T1000 (cell line): Measurements from ENCODE around the gene EFR3B.
A peak's percentile ranks its signal among the peaks of the same experiment; 100 is the strongest.
"Not testable (repeated sequence)": the region's sequence is repeated elsewhere in the genome, so short reads cannot be mapped to it uniquely, and the experiment has no call there.

ENCODE experiments used
- DNase-seq: peaks from one replicate; lab custom pipeline; 2025; ENCODE audit warnings: mixed read lengths; lab: John Stamatoyannopoulos, UW

EFR3B gene

DNA sequence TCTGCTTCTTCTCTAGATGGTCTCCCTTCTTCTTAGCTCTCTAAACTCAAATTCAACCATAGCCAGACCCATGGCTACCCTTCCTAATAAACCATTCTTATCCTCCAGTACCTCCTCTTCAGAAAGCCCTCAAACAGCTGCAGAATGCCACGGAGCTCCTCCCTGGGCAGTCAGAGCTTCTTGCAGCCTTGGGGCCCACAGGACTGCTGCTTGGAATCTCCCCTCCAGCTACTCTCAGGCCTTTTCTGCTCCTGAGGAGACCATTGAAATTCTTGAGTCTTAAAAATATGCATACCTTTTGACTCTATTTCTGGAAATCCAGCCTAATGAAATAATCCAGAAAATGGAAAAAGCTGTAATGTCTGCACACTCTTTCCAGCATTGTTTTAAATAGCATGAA is 30.7 kb downstream of the EFR3B start:
- DNase-seq: no peak

DNA sequence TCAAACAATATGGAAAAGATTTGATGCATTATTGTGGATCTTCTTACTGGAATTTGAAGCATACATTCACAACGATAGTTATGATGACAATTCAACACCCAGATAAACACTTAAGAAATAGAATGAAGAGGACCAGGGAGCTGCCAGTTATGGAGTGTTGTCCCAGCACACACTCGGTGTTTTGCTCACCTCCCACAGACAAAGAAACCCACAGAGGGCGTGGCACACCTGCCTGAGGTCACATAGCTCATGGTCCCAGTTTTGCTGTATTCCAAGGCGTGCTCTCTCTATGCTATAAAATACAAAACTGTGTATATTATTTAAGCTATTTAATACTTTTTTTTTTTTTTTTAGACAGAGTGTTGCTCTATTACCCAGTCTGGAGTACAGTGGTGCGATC is 31.1 kb downstream of the EFR3B start:
- DNase-seq: no peak

DNA sequence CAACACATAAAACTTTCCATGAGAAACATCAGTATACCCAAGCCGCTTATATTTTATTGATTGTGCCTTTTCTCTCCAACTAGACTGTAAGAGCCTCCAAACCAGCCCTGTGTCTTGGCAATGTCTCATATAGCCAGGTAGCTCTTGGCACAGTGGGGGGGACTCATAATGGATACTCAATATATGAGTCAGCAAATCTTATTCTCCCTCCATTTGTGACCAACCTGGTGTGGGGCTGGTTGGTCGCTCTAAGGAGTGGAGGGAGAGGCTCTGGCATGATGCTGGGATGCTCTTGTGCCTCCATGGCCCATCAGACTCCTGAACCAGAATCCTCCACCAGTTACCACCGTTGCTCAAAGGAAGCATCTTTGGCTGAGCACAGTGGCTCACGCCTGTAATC is 32.0 kb downstream of the EFR3B start:
- DNase-seq: no peak

DNA sequence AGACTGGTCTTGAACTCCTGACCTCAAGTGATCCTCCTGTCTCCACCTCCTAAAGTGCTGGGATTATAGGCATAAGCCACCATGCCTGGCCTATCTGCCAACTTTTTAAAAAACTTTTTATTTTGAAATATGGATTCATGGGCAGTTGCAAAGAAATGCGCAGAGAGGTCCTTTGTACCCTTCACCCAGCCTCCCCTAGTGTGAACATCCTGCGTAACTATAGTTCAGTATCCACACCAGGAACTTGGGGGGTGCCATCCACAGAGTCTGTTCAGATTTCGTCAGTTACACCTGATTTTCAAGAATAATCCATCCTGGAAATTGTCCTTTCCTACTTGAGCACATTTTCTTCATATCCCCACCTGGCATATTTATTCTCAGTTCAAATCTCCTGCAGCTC is 33.0 kb downstream of the EFR3B start:
- no peak for DNase-seq

DNA sequence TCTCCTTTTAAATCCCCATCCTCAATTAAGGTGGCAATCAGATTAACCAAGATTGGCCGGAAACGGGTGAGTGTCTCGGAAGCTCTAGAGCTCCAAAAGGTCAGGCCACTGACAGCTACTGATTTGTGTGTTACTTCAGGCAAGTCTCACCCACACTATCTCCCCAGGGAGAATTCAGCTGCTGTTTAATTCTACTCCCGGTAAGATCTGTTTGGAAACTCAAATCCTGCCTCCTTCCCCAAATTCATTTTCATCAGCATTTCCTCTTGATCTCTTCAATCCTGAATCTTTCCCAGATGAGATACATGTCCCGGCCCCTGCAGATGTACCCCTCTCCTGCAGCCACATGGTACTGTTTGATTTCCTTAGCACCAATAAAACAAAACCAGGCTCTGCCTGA is 34.9 kb downstream of the EFR3B start:
- no peak for DNase-seq

DNA sequence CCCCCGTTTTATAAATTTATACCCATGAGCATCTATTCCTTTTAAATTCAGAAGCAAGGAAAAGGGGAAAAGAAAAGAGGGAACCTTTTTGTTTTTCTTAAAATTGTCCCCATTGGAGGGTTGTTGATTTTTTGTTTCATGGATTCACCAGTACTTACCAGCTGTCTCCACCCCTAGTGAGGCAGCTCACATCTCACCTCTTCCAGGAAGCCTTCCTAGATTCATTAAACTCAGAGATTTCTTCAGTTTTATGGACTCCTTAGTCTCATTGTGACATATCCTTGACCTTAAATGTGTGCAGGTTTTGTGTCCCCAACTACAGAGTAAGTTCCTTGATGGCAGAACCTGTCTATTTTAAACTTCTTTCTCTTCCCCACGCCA is 35.9 kb downstream of the EFR3B start:
- DNase-seq: no peak

DNA sequence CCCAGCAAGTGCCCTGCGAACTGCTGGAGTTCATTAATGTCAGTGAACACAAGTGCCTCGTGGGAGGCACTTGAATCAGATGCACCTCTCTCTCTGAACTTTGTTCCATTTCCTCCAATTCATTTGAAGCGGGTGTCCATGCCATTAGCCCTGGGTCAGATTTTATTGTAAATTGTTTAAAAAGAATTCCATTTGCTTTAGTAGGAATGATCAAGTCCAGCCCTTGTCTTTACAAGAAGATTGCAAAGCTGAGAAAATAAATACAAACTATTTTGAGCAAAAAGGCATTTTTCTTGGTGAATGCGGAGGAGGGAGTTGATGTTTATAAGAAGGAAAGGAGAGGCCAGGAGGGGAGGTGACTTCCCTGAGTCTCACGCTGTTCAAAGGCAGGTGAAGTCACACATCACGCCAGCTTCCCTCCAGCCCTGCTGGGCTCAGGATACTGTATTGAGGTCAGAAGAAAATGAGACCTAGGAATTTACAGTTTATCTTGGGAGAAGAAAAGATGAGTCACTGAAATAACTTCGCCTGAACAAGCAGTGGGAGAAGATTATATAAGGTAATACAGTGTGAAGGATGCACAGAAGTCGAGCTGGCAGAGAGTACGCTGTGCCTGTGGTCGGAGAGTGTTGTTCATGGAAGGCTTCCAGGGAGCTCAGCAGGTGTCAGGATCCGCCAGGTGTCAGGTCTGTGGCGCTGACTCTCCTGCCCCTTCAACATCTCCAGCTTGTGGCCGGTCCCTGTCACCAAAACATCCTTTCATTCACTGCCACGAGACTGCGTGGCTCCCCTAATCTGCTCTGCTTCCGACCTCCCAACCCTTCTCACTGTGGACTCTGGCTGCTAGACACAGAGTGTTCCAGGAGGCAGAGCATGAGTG is 36.5 kb downstream of the EFR3B start:
- DNase-seq: peak; percentile 34

DNA sequence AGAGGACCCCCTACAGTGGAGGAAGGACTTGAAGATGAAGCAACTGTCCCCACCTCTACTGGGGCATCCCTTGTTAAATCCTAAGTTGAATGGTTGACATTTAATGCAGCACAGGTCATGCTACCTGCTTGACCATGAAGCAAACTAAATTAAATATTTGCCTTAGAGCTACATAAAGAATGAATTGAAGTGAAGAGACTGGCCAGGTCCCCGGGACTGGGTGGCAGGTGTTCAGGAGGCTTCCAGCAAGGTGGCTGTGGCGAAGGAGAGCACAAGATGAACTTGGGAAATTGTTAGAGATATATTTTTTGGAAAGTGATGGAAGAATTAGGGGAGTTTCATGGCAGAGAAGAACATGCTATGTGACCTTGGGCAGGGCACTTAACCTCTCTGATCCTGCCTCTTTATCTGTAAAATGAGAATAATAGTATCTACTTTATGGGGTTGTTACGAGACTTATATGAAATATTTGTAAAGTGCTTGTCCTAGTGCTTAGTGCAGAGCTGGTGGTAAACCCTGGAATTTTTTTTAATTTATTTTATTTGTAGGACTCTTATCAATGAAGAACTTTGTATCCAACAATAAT is 37.3 kb downstream of the EFR3B start:
- no peak for DNase-seq

DNA sequence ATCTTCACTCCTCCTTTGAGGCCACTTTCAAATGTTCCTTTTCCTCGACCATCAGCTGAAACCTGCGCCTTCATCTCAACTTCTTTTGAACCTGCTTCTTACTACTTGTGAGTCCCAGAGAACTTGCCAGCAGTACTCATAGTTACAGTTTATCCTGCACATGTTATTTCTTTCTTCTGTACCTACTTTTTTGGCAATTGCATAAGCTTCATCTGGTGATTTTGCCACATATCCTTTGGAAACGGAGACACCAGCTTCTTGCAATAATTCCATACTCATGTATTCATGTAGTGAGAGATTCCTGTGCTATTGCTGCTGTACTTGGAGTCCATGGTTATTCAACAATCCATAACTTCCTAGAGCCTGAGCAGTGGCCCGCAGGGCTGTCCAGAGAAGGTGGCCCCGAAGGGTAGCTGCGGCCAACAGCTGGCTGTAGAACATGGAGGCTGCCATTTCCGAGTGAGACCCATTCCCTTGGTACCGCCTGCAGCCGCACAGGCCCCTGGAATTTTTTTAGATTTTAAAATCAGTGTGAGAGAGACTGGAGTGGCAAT is 39.4 kb downstream of the EFR3B start:
- DNase-seq: no peak

DNA sequence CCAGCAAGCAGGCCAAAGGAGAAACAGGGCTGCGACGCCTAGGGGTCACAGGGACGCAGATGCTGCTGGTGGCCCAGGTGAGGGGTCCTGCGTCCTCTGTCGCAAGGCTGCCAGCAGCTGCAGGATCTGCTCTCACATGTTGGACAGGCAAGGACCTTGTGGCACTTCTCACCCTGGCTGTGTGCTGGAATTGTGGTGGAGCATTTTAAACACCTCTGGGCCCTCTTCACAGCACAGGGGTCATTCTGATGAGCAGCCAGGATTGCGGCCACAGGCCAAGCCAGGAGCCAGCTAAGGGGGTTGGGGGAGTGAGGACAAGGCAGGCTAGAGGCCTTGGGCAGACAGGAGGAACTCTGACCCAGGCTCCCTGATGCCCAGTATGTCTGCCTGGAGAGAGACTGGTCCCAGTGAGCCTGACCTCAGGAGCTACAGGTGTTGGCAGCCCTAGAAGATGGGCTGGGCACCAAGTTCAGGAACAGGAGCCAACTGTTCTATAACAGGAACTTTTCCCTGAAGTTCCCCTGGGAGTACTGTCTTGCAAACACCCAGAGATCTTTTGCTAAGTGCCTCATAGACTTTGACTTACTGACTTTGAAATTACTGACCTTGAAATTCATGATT is 40.2 kb downstream of the EFR3B start:
- DNase-seq: no peak

DNA sequence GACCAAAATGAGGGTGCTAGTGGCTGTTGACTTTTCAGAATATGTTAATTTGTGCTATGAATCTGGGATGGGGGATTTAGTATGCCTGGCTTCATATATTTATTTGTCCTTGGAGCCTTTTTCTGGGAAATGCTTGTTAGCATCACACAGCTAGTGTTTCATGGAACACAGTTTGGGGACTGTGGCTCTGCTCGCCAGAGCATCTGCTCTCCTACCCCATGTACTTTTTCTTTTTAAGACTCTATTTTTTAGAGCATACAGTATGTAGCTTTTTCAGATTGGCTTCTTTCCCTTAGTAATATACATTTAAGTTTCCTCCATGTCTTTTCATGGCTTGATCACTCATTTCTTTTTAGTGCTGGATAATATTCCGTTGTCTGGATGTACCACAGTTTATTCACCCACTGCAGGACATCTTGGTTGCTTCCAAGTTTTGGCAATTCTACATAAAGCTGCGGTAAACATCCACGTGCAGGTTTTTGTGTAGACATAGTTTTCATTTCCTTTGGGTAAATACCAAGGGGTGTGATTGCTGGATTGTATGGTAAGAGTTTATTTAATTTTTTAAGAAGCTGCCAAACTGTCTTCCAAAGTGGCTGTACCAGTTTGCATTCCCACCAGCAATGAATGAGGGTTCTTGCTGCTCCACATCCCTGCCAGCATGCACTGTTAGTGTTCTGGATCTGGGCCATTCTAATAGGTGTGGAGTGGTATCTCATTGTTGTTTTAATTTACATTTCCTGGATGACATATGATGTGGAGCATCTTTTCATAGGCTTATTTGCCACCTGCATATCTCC is 44.1 kb downstream of the EFR3B start:
- DNase-seq: no peak

DNA sequence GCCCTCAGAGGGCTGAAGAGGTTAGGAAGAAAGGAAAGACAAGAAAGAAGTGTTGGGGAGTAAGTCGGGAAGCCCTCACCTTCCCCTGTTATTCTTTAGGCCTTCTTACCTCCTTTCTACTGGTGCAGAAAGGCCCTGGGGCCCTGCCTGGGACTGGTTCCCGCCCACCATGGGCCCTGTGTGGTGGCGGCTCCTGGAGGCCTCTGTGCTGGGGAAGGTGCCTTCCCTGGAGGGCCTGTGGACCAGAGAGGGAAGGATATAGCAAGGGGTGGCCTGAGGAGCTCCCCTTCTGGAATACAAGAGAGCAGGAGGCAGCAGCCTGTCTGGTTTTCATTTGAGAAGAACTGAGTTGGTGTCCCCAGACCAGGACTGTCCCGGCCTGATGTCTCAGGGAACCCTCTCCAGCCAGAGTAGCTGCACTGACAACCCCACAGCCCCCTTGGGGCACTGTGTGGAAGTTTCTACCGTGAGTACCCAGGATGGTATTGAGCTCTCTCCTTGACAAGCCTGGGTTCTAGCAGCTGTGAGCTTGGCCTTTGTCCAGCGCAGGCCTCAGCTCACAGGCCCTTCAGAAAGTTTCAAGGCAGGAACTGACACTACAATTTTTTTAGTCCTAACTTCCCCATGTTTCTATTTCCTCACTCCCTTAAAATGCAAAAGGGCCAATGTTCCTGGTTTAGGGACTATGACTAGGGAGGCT is 47.1 kb downstream of the EFR3B start:
- DNase-seq: no peak

DNA sequence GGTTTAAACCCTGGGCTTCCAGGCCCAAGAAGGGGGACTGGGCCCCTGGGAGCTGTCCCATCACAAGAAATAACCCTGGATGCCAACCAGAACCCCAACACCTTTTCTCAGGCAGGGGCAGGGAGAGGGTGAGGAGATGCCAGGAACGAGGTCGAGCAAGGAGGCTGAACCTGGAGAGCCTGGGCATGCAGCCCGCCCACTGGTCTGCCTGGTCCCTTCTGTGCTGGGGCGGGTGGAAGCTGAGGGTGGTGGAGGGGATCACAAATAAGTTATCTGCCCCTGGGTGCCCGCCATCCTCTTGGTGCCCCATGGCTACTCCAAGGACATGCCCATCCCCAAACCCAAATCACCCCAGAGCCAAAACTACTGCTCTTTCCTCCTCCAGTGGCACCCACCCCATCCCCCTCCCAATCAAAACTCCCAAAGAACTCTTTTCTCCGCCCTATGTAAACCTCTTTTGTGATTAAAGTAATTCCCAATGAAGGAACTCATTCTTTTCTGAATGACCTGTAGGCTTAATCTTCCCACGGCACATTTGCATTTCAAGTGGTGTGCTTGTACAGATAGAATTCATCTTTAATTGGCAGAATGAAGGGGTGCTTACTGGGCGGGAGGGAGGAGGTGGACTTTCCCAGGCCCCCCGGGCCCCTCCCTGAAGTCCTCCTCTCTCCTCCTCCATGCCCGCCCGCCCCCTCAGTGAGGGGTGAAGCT is 47.9 kb downstream of the EFR3B start:
- no peak for DNase-seq

DNA sequence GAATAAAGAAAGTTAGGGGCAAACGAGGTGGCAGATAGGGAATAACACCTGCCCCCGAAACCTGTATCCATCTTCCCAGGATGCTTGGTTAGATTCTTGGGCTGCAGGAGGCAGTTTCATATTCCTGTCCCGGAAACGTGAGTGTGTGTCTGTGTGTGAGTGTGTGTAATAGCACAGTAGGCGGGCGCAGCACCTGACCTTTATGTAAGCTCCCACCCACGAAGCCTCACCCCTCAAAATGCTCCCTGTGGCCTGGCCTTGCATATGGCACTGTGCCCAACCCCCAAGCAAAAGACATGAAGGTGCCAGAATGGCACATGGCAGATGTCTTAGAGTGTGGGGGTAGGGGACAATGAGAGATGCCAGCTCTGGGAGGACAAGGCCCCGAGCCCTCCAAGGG is 48.9 kb downstream of the EFR3B start:
- no peak for DNase-seq

DNA sequence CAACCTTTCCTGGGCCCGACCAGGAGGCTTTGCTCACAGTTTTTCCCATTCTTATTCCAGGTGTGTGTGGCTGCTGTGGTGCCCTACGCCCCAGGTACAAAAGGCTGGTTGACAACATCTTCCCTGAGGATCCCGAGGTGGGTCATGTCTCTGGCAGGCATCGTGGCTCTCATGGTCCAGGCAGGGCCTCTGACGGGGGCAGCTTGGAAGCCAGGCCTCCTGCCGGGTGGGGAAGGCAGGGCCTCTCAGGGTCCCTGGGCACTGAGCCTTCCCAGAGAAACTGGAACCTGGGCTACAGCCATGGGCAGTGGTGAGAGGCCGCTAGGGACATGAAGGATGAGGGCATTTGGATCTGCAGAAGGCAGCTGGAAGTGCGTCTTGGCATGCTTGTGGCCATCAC is 49.4 kb downstream of the EFR3B start:
- no peak for DNase-seq

DNA sequence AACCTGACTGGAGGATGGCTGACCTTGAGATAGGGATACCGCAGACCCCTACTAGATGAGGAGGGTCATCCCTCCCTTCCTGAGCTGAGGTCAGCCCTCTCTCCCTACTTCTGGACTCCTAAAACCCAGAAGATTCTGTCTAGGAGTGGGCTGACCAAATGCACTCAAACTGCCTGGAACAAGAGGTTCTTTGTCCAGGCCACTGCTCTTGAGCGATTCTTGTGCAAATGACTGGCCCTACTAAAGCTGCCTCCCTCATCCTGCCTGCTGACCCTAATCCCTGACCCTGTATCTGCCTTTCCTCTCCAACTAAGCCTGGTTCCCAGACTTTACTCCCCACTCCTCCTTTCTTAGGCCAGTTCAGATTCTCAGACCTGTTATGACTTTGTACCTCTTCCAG is 56.2 kb downstream of the EFR3B start:
- no peak for DNase-seq

DNA sequence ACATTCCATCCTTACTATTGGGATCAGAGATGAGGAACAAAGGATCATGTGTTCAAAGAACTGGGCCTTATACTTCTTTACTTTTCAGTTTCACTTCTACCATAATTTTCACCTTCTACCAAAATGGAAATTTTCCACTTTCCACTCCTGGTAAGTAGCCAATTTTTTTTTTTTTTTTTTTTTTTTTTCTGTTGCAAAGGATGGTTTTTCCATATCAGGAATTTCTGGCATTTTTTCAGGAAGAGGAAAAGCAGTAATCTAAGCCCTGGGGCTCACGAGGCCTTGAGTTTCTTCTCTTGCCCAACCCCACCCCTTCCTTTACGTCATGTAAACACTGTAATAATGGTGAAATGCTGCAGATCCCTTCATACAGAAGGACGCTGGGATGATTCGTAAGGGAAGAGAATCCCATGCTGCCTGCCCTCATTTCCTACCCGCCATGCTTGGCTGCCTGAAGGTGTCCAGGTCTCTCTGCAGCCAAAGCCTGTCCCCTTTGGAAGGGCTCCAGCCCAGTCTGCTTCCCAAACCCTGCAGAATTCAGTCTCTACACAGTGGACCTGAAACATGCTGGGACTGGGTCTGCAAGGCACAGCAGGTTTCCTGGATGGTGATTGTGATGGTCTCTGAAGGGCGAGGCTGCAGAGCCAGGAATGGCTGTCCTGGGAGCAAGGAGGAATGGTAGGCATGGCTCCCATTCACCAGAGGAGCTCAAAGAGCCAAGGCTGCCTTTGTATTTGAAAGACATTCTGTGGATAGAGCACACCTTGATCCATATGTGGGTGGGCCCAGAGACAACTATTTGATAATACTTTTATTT is 57.0 kb downstream of the EFR3B start:
- DNase-seq: no peak

DNA sequence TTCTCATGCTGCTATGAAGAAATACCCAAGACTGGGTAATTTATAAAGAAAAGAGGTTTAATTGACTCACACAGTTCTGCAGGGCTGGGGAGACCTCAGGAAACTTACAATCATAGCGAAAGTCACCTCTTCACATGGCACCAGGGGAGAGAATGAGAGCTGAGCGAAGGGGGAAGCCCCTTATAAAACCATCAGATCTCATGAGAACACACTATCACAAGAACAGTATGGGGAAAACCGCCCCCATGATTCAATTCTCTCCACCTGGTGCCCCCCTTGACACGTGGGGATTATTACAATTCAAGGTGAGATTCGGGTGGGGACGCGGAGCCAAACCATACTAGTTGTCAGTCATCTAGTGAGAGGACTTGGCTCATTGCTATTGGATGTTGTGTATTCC is 60.5 kb downstream of the EFR3B start:
- DNase-seq: not testable (repeated sequence)

DNA sequence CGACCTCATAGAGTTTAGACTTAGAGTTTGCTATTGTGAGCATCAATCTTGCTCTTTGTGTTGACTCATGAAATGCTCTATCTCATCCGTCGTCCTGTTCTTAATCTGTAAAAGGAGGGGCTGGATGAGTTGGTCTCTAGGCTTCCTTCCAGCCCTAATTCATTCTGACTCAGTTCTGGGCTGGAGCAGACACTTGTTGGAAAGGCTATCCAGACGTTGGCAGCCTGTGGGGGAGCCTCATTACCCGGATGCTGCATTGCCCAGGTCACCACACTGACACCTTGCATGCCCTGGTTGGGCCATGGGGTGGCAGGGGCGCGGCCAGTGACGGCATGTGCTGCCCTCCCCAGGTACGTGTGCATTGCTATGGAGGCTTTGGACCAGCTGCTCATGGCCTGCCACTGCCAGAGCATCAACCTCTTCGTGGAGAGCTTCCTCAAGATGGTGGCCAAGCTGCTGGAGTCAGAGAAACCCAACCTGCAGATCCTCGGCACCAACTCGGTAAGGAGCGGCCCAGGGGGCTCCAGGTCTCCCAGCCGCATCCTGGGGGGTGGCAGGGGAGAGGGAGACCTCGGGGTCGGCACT is 61.5 kb downstream of the EFR3B start:
- peak; percentile 56 for DNase-seq

DNA sequence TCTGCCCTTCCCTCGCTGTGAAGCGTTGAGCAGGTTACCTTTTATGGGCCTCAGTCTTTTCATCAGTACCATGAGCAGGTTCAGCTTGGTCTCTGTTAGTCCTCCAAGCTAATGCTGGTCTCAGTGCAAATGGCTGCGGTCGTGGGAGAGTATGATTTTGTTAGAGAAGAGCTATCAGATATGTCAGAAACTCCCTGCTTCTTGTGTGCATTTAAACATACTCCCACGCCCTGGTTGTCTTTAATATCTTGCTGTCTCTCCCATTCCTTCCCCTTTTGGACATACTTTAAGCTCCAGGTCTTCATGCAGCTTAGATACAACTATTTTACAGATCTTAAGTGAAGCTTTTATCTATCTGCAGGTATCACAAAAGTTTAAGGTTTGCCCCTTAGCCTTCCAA is 62.9 kb downstream of the EFR3B start:
- no peak for DNase-seq
